ENCODE results near the gene PUS3.

Gene PUS3

DNA sequence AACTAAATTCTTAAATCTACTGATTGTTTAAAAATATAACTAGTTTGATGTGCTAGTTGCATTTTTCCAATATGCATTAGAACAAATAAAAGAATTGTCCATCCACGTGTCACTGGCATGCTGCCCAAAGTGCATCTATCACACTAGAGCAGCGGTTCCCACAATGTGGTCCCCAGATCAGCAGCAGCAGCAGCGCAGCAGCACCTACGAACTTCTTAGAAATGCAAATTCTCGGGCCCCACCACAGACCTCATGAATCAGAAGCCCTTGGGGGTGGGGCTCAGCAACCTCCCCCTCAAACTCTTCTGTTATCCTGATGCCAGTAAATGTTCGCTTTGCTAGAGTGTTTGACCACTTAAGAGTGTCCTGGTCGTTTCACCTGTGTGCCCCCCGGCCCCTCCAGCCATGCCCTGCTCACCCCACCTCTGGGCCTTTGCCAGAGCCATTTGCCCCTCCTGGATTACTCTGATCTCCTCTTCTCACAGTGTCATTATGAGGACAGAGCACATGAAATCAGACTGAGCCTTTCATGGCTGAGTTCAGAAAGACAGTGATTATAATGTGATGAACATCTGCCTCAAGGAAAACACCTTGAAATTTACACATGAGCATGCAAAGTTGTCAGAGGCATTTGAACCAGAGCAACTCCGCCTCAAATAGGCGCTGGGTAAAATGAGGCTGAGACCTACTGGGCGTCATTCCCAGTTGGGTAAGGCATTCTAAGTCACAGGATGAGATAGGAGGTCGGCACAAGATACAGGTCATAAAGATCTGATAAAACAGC lies 30.2 kb upstream of the PUS3 start:
- H3K4me3 ChIP-seq (replicated peaks; ENCODE audit: low read depth, low read length): no peak overlapping the region
- no peak for DNase-seq (ENCODE audit: low read depth)
- TF ChIP-seq, protein P1, sequence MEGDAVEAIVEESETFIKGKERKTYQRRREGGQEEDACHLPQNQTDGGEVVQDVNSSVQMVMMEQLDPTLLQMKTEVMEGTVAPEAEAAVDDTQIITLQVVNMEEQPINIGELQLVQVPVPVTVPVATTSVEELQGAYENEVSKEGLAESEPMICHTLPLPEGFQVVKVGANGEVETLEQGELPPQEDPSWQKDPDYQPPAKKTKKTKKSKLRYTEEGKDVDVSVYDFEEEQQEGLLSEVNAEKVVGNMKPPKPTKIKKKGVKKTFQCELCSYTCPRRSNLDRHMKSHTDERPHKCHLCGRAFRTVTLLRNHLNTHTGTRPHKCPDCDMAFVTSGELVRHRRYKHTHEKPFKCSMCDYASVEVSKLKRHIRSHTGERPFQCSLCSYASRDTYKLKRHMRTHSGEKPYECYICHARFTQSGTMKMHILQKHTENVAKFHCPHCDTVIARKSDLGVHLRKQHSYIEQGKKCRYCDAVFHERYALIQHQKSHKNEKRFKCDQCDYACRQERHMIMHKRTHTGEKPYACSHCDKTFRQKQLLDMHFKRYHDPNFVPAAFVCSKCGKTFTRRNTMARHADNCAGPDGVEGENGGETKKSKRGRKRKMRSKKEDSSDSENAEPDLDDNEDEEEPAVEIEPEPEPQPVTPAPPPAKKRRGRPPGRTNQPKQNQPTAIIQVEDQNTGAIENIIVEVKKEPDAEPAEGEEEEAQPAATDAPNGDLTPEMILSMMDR (IDR thresholded peaks at IDR 0.05; ENCODE audit: low read length, missing control alignments): no peak

- TF ChIP-seq, protein P1 (IDR thresholded peaks at IDR 0.05; ENCODE audit: low read length, missing control alignments): no peak
These were observed 29.3 kb upstream of the PUS3 start for GRCh38 chr11:125932301-125932700.

GRCh38 chr11:125931668-125932067 lies 28.7 kb upstream of the PUS3 start:
- TF ChIP-seq, protein P1 (IDR thresholded peaks at IDR 0.05; ENCODE audit: low read length, missing control alignments): no peak
- no peak overlapping the region for H3K4me3 ChIP-seq (replicated peaks; ENCODE audit: low read depth, low read length)
- no peak for DNase-seq (ENCODE audit: low read depth)

More at GRCh38 chr11:125932301-125932700, 29.3 kb upstream of the PUS3 start:
- H3K4me3 ChIP-seq (replicated peaks; ENCODE audit: low read depth, low read length): no peak overlapping the region
- DNase-seq (ENCODE audit: low read depth): no peak

- H3K4me3 ChIP-seq (replicated peaks; ENCODE audit: low read depth, low read length): no peak overlapping the region
- TF ChIP-seq, protein P1 (IDR thresholded peaks at IDR 0.05; ENCODE audit: low read length, missing control alignments): no peak
- no peak for DNase-seq (ENCODE audit: low read depth)
These were observed 28.1 kb upstream of the PUS3 start for GRCh38 chr11:125931116-125931515.

DNA sequence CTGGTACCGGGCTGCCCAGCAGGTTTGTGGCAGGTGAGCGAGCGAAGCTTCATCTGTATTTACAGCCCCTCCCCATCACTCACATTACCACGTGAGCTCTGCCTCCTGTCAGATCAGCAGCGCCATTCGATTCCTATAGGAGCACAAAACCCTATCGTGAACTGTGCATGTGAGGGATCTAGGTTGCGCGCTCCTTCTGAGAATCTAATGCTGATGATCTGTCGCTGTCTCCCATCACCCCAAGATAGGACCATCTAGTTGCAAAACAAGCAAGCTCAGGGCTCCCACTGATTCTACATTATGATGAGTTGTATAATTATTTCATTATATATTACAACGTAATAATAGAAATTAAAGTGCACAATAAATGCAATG lies 27.1 kb upstream of the PUS3 start:
- no peak for DNase-seq (ENCODE audit: low read depth)
- no peak overlapping the region for H3K4me3 ChIP-seq (replicated peaks; ENCODE audit: low read depth, low read length)
- TF ChIP-seq, protein P1 (IDR thresholded peaks at IDR 0.05; ENCODE audit: low read length, missing control alignments): no peak

DNA sequence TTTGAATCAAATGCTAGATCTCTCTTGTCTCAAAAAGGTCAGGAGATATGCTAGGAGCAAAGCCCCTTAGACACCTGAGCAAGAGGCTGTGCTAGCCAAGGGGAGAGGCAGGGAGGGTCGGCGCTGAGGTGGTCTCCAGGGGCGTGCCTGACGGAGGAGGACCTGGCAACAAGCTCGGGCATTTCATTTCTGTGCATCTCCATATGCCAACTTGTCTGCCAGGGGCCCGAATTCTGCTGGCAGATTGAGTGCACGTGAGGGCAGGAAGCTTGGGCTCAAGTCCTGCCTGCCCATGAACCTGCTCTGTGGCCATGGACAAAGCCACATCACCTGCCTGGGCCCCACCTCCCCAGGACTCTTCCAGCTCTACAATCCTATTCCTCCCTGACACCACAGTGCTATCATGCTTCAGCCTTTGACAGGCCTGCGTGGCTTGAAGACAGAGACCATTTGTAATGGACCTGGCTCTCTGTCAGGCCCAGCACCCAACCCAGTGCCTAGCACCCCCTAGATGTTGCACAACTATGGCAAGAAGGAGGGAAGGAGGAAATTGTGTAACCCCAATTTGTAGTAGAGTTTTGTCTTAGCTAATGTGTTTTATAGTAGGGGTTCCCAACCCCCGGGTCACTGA lies 26.6 kb upstream of the PUS3 start:
- TF ChIP-seq, protein P1 (IDR thresholded peaks at IDR 0.05; ENCODE audit: low read length, missing control alignments): no peak
- no peak for DNase-seq (ENCODE audit: low read depth)
- H3K4me3 ChIP-seq (replicated peaks; ENCODE audit: low read depth, low read length): no peak overlapping the region

All from fibroblast of pulmonary artery (primary cell).